Kidney capillary endothelial cell (primary cell): ENCODE measurements around the gene RGS5.

Experiments
- DNase-seq: peaks from one replicate; pipeline ENCODE4 v3.0.0-alpha.2; 2018; ENCODE audit warnings: low spot score

The RGS5 gene

DNA sequence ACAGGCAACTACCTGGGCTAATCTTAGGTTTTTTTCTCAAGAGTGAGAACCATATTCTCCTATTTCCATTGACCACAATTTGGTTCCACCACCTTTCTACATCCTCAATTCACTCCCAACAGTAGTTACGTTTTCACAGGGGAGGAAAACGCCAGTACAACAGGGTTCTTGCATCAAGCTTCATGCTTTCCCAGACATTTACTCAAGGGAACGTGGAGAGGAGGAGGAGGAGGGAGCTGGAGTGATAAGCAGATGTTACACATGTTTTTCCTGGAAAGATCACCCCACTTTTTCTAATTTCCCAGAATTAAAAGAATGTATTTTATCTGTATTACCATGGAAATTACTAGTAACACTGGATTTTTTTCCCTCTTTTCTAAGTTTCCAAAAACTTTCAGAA is 58.3 kb downstream of the RGS5 start:
- DNase-seq = no peak

GRCh38 chr1:163142152-163142551 is 60.6 kb downstream of the RGS5 start:
- no peak for DNase-seq

GRCh38 chr1:163141556-163141955 is 61.2 kb downstream of the RGS5 start:
- DNase-seq = no peak

GRCh38 chr1:163137556-163138265 is 65.0 kb downstream of the RGS5 start:
- DNase-seq = no peak

- no peak for DNase-seq
Measured at GRCh38 chr1:163131981-163132380, 70.7 kb downstream of the RGS5 start.

- no peak for DNase-seq
Measured at GRCh38 chr1:163130225-163130856, 72.4 kb downstream of the RGS5 start.

- no peak for DNase-seq
Measured at GRCh38 chr1:163128282-163128681, 74.4 kb downstream of the RGS5 start.

DNA sequence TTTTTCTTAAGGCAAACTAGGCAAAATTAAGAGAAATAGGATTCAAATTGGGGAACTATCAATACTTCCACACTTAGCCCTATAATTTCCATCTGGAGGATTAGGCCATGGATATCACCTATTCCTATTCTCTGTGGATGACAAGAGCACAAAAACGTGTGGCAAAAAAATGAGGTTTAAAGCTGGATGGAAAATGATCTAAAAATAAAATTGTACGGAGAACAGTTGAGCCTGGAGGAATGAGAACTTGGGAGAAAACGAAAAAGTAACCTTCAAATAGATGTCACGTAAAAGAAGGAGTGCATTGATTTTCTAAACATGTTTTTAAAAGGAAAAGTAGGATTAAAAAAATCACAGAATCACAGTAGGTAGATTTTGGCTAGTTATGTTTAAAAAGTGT is 77.9 kb downstream of the RGS5 start:
- DNase-seq = no peak

DNA sequence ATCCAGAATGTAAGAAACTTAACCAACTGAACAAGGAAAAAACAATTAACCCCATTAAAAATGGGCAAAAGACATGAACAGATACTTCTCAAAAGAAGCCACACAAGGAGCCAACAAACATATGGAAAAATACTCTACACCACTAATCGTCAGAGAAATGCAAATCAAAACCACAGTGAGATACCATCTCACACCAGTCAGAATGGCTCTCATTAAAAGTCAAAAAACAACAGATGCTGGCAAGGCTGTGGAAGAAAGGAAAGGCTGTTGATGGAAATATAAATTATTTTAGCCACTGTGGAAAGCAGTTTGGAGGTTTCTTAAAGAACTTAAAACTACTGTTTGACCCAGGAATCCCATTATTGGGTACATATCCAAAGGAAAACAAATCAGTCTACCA is 82.3 kb downstream of the RGS5 start:
- DNase-seq = no peak

GRCh38 chr1:163119707-163120106 is 83.0 kb downstream of the RGS5 start:
- no peak for DNase-seq

DNA sequence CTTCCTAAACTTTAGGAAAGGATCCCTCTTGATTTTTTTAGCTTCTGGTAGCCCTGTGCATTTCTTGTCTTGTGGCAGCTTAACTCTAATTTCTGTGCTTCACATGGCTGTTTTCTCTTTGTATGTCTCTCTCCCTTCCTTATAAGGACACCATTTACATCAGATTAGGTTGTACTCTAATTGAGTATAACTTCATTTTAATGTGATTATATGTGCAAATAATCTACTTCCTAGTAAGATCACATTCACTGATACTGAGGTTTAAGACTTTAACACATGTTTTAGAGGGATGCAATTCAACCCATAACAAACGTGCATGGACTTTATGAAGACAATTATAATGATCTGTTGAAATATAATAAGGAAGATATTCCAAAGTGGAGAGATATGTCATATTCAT is 86.8 kb downstream of the RGS5 start:
- no peak for DNase-seq

- DNase-seq = no peak
Measured at GRCh38 chr1:163107655-163108054, 95.1 kb downstream of the RGS5 start.

DNA sequence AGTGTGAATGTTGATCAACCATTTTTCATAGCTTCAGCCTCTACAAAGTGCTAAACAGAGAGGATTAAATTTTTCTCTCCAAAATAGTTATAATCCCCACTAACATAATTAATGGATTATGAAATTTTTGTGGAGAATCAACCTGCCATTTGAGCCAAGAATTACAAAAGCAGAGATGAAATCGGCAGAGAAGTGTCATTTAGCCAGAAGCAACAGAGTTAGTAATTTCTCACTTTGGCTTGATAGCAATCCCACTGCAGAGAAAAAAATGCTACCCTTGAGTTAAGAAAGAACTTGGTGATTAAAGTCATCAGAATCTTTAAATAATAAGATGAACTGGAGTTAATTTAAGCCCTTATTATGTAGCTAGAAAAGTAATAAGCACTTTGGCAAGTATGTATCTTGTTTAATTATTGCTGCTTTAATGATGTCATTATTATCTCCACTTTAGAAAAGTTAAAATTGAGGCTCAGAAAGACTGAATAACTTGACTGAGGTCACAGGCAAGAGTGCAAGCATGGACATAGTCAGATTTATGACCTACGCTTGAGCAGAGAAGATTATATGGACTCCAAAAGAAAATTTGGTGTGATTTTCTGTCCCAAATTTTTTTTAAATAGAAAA is 96.2 kb downstream of the RGS5 start:
- no peak for DNase-seq

- no peak for DNase-seq
Measured at GRCh38 chr1:163104385-163105099, 98.2 kb downstream of the RGS5 start.

- no peak for DNase-seq
Measured at GRCh38 chr1:163102590-163102989, 100.1 kb downstream of the RGS5 start.

DNA sequence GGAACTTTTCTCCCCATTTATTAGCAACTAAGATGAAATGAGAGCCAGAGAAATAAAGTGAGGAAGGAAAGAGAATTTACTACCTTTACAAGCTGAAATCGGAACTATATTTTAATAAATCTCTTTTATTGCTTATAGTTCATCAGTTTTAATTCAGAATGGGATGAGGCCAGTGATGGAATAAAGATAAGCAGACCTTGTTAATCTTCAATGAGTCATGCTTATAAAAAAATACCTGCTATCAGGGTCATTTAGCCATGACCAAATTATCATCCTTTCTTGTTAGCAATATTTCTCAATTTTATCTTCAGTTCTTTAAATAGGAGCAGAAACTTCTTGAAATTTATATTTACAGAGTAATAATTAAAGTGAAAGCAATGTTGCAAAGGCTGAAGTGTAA is 107.5 kb downstream of the RGS5 start:
- no peak for DNase-seq

GRCh38 chr1:163094589-163094988 is 108.1 kb downstream of the RGS5 start:
- no peak for DNase-seq

- DNase-seq = no peak
Measured at GRCh38 chr1:163094182-163094581, 108.5 kb downstream of the RGS5 start.

DNA sequence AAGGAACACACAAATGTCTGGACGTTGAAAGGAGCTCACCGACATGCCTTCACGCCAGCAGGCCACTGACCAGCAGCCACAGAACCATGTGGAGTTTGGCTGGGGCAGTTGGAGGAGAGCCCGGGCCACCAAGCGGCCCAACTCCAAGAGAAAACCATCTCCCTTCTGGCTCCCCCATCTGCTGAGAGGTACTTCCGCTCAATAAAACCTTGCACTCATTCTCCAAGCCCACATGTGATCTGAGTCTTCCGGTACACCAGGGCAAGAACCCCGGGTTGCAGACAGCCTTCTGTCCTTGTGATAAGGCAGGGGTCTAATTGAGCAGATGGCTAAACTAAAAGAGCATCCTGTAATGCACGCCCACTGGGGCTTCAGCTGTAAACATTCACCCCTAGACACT is 109.1 kb downstream of the RGS5 start:
- DNase-seq = no peak

DNA sequence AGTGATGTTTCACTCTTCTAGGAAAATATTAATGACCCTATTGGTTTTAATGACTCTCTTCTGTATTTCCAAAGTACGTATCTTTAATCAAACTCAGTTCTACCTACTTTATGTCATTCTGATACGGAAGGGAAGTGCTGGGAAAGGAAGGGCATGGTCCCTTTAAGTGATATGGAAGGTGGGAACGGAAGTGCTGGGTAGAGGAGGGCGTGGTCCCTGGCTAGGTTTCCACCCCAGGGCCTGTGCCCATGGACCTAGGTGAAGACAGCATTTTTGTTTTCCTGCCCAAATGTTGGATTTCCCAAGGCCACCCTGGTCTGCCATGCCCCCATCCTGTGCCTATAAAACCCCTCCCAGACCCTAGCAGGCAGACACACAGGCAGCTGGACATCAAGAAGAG is 109.5 kb downstream of the RGS5 start:
- DNase-seq = no peak
